Activated CD4-positive, CD25-positive, alpha-beta regulatory T cell treated with anti-CD3 and anti-CD28 coated beads, Interleukin-2, amount 50 U/mL, for 24 hours (primary cell): ENCODE data around the gene SAG.
A peak's percentile ranks its signal among the peaks of the same experiment; 100 is the strongest.

ENCODE experiments used
- ATAC-seq, 2 donors: fragments of 150-1000 bp; cut with Tn5 transposase; one replicate each; pipeline ENCODE4 v1.10.0; 2021; ENCODE audit warnings: mild to moderate bottlenecking in 1 of 2, moderate library complexity in 1 of 2

SAG gene

DNA sequence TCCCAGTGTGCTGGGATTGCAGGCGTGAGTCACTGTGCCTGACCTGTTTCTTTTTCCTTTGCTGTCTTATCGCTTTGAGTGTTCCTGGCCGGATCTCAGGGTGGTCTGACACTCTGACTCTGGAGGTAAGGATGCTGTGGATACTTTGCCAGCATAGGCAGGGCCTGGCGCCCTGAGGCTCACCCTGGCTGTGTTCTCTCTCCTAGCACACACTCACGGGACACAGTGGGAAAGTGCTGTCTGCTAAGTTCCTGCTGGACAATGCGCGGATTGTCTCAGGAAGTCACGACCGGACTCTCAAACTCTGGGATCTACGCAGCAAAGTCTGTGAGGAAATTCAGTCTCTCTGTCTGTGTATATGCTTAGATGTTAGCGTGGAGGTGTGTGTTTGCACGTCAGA, 18.0 kb upstream of the SAG start:
- ATAC-seq, result no peak

DNA sequence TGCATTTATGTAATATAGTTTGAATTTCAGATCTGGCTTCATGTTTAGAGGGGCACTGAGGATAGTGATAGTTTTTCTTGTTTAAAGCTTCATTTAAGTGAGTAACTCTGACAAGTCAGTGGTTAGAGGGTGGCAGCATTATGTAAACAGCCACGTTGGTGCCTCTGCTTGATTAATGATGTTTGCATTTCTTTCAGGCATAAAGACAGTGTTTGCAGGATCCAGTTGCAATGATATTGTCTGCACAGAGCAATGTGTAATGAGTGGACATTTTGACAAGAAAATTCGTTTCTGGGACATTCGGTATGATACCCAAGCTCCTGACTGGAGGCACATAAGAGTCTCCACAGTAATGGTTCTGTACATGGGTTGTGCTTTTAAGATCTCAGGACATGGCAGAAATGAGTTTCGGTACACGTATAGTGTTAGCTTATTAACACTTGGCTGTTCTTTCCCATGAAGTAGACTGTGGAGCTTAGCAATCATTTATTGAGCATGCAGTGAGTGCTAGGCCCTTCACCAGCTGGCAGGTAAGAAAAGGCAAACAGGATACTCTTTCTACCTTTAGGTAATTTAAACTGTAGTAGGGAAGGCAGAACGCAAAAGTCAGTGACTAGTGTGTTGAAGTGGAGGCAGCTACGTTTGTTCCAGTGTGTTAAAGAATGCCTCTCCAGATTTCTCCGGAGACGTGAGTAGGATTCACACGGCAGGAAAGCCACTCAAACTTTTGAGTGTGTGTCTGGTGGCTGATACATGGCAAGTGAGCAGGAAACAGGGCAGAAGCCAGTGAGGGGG, 17.4 kb upstream of the SAG start:
- no peak for ATAC-seq

DNA sequence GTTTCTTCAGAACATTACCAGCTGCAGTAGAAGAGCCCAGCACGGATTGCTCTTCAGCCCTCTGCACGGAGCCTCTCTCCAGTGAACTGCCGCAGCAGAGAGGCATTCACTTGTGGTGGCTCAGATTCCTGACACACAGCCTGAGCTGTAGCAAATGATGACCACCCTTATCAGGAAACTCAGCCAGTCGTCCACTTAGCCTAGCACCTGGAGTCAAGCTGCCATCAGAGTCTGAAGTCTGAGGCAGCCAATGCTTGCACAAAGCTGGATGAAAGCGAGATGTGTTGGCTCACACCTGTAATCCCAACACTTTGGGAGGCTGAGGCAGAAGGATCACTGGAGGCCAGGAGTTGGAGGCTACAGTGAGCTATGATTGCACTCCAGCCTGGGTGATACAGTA, 11.7 kb upstream of the SAG start:
- no peak for ATAC-seq

DNA sequence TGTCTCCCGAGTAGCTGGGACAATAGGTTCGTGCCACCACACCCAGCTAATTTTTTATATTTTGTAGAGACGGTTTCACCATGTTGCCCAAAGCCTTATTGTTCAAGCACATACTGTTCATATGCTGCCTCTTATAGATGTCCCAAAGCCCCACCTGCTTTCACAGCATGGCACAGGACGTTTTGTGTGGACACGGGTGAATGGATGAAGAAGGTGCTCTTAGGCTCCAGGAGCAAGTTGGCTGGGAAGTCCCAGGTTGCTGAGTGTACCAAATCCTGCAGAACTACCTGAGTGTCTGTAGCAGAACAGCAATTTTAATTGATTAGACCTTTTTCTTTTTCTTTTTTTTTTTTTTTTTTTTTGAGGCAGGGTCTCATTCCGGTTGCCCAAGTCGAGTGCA, 10.5 kb upstream of the SAG start:
- ATAC-seq, result no peak

DNA sequence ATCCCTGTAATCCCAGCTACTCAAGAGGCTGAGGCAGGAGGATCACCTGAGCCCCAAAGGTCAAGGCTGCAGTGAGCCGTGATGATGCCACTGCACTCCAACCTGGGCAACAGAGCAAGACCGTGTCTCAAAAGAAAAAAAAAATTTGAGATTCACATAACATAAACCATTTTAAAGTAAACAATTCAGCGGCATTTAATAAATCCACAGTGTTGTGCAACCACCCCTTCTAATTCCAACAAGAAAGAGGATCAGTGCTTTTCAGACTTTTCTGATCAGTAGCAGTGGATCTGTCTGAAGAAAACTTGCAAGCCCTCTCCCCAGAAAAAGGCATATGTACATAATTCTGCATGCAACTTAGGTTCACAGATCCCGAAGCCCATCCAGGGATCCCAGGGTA, 7.2 kb upstream of the SAG start:
- no peak for ATAC-seq

DNA sequence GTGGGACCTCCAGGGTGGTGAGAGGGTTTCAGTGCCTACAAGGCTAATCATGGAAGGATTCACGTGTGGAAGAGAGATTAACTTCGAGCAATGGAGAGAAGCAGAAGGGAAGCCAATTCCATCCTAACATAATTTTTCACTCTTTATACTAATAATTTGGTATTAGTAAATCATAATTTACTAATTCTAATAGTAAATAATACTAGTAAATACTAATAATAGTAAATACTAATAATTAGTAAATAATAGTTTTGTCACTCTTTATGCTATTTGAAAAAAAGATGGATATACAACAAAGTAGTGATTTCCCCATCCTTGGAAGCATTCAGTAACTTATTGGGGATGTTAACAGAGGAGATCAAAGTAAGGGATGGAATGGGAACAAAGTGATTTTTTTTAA, 6.4 kb upstream of the SAG start:
- no peak for ATAC-seq

DNA sequence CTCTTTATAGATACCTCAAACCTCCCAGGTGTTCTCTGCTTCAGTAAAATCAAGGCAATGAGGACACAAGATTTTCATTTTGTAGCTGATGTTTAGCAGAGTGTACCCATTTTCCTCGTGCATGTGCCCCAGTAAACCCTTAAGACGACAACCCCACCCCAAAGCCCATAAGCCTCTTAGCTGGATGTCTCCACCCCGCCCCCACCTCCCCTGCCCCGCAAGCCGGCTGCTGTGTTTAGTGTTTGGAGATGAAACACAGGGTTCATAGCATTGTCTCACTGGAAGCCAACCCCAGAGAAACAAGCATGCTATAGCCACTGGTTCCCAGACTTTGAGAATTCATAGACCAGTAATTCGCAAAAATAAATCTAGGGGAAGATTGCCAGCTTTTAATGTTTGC, 5.8 kb upstream of the SAG start:
- no peak for ATAC-seq

DNA sequence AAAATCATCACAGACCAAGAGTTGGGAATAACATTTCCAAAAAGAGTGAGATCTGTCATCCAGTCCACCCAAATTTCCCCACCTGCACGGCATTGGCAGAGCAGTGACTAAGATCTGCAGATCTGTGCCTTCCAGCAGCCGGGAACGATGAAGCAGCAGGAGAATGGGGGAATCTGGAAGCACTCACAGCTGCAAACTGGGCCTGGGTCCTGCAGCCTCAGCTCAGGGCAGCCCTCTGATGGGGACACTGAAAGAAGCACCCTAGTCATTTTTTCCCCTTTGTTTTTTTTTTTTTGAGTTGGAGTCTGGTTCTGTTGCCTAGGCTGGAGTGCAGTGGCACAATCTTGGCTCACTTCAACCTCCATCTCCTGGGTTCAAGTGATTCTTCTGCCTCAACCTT, 4.4 kb upstream of the SAG start:
- no peak for ATAC-seq

DNA sequence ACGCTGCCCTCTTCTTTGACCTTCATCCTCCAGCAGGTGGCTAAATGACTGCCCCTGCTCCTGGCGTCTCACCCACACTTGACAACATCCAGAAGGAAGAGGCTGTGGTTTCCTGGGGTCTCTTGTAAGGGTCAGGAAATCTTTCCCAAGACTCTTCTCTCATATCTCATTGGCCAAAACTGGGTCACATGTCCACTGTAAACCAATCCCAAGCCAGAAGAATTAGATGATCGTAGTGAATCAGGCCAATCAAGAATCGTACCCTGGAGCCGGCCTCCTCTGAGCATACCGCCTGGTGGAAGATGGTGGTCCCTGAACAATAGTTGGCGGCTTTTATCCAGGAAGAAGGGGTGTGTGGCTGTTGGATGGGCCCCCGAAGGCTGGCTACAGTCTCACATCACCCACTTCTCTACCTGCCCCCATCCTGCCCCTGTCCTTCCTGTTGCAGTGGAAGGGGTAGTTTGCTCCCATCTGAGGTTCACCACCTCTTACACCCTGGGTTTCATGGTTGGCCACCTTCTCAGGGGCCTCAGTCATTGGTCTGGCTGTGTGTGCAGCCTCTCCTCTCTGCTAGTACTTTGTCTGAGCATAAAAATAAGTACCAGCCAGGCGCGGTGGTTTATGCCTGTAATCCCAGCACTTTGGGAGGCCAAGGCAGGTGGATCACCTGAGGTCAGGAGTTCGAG, 3.8 kb downstream of the SAG start:
- ATAC-seq, result no peak

DNA sequence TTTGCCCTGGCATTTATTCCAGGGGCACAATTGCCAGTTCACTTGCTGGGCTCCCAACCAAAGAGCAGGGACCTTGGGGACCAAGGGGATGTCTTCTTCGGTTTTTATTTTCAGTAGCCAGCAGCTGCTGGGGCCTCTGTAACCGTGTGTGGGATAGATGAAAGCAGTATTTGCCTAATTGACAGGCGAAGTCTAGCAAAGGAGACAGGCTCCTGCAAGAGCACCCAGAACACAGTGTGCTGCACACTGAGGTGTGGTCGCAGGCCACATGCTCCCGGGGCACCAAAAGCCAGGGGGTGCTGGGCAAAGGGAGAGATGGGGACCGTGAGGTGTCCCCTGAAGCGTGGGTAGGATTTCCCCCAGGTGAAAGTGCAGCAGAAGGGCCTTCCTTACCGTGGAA, 5.3 kb downstream of the SAG start:
- no peak for ATAC-seq

DNA sequence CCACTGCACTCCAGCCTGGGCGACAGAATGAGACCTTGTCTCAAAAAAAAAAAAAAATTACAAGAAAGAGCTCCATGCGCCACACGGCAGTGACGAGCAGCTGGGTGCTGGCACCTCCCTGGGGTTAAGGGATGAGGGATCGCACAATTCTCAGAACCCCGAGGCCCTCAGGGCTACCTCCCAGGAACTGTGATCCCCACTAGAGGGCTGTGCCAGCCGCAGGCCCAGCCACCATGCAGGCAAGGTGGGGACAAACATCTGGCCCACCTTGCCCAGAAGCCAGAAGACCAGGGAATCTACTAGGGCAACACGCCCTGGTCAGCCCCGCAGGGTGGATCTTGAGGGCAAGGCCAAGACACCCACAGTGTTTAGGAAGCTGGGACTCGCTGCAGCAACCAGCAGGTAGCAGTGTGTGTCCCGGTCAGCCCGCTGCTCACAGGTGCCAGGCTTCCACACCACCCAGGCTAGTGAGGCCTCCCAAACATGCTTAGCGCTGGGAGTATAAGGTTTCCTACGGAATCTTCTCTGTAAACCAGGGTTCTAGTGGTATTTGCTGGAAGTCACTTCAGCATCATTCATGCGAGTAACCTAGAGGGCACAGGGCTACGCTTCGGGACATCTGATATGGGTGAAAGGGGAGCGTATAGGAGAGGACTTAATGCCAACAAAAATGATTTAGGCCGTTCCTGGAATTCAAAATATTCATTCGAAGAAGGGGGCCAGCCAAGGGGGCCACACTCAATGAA, 6.7 kb downstream of the SAG start:
- ATAC-seq, result no peak

DNA sequence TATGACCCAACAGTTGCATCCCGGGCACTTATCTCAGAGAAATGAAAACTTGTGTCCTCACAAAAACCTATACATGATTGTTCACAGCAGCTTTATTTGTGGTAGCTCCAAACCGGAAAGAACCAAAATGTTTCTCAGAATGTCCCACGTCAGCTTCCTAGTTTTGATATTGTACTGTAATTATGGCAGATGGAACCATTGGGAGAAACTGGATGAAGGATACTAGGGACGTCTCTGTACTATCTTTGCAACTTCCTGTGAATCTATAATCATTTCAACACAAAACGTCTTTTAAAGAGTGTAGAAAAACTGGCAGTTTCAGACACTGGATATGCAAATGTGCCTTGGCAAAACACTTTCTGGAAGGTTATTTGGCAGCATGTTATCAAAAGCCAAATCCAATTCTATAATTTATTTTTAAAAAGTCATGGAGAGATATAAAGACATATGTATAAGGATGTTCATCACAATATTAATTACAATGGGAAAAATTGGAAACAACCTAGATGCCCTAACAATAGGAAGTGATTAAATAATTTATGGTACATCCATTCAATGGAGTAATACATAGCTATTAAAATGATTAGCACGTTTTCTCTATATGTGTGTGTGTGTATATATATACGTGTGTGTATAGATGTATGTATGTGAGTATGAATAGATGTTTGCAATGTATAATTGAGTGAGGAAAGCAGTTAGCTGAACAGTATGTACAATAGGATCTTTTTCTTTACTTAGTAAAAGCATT, 9.8 kb downstream of the SAG start:
- ATAC-seq, result no peak

DNA sequence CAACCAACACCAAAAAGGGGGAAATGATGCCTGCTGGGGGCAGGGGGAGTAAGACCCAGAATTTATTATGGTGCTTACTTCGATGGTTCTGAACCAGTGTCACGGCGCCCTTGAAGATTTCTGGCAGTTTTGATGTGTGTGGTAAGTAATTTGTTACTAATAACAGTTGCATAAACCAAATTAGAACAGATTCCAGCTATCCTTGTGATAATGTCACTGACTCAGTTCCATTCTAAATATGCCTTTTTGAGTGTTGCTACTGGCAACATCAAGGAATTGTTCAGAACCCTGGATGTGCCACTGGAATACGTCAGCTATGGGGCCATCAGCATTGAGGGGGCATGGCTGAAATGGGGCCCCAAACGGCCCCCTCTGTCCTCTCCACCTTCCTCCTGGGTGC, 11.6 kb downstream of the SAG start:
- no peak for ATAC-seq

DNA sequence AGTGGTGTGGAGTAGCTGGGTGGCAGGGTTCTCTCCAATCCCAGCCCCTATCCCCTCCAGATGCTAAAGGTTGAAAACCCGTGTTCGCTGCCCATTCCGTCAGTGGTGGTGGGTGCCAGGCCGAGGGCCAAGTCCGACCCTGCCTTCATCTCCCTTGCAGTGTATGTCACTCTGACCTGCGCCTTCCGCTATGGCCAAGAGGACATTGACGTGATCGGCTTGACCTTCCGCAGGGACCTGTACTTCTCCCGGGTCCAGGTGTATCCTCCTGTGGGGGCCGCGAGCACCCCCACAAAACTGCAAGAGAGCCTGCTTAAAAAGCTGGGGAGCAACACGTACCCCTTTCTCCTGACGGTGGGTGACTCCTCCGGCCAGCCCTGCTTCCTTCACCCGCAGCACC, 12.9 kb downstream of the SAG start:
- ATAC-seq, result no peak

DNA sequence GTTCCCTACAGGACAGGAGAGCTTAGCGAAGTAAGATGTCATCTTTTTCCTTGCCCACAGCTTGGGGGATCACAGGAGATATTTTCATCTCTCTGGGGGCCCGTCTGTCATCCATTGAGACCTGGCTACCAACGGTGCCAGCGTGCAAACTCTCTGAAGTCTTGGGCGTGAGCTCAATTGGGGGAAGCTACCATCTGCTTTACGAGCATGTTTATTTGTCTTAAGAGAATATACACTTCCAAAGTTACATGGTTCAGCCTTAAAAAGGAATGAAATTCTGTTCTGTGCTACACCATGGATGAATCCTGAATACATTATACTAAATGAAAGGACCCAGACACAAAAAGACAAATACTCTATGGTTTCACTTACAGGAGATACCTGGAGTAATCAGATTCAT, 13.6 kb downstream of the SAG start:
- ATAC-seq, result no peak

DNA sequence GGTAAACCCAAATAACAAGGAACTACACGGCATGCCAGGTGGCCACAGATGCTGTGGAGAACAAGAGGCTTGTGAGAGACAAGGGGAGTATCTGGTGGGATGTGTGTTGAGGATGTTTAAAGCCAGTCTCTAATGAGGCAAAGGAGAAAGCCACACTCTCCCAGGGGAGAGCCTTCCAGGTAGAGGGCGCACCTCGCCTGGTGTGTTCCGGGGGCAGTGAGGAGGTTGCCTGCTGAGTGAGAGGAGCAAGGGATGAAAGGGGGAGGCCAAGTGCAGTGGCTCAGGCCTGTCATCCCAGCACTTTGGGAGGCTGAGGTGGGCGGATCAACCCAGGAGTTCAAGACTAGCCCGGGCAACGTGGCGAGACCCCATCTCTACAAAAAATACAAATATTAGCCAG, 16.2 kb downstream of the SAG start:
- no peak for ATAC-seq

DNA sequence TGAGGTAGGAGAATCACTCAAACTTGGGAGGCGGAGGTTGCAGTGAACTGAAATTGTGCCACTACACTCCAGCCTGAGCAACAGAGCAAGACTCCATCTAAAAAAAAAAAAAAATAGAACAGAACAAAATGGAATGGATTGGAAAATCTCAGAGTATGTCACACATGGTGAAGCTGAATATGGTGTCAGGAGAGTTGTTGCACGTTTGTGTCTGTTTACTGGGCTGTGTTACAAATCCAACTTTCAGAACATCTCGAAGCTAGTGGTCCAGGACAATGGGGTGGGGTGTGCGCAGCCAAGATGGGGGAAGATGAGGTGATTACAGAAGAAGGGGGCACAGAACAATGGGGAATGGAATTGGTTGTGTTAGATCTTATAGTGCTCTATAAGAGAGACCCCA, 17.6 kb downstream of the SAG start:
- no peak for ATAC-seq

DNA sequence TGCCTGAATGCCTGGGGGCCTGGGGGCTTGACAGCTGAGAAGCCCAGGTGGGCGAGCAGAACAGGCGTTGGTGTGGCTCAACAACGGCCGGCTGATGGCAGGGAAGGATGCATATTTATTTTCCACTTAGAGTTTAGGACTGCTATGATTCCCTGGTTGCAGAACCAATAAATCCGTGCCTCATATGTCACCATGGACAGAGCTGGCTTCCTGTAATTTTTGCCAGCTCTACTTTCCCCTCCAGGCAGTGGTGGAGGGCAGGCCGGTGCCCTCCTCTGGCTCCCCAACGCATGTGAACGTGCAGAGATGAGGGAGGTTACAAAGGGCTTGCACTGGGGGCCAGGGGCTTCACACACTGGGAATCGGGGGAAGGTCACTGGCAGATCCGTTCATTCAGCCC, 18.2 kb downstream of the SAG start:
- ATAC-seq, result no peak

DNA sequence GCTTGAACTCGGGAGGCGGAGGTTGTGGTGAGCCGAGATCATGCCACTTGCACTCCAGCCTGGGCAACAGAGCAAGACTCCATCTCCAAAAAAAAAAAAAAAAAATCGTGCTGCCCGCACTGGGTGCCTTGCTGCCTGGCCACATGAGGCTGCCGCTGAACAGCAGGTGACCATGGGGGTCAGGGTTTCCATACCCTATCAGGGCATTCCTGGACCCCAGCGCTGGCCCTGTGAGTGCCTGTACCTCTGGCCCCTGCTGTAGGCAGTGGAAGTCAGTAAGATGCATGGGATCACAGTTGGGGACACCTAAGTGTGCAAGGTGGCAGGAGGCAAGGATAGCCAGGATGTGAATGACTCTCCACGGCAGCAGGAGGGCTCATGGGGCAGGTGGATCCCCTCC, 18.9 kb downstream of the SAG start:
- ATAC-seq, result no peak

DNA sequence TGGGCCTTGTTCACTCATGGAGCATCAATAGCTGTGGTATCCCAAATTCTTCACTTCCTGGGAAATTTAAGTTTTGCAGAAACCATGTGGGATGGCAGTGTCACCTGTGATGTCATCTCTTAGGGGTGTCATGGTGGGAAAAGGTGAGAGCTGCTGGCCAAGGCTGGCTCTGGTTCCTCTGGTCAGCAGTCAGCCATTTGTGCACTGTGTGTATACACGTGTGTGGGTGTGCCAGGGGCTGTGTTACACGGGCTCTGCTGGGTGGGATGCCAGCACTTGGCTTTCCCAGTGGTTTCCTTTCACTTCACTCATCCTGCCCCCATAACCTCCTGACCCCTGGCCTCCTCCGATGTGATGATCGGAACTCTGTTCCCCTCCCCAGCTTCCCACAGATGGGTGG, 21.3 kb downstream of the SAG start:
- no peak for ATAC-seq

DNA sequence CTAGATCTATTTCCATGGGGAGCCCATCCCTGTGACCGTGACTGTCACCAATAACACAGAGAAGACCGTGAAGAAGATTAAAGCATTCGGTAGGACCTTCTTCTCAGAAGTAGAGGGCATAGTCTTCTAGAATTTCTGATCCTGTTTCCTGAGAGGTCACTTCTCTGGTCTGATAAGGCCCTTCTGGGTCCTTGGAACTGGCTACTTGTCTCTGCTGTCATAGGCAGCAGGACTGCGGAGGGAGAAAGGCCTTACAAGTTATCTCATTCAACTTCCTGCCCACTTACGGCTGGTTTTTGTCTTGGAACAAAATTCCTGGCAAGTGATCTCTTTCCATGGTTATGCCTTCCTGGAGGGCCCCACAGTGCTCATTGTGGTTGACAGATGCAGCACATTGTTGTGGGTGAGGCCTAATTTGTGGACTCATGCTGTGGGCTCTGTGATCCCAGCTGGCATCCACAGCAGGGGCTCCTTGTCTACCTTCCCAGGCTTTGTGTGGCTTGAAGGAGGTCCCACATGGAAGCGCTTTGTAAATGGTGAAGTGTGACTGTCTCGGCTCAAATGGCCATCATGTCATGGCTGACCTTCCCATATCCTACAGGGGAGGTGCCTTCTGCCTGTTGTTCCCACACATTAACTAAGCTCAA, 22.0 kb downstream of the SAG start:
- no peak for ATAC-seq

DNA sequence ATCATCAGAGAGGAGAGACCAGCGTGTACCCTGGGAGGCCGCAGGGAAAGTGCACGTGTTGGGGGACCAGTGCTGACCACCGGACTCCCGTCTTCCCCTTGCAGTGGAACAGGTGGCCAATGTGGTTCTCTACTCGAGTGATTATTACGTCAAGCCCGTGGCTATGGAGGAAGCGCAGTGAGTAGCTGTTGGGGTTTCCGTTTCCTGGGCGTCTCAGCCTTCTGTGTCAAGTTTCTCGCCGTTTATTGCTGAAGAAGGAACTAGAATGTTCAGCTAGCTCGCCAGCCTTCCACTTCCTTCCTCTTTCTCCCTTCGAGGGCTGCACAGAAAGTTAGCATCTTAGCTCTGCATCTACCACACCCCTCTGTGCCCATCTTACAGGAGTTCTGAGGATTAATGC, 23.9 kb downstream of the SAG start:
- ATAC-seq, result peak; percentile 87 to 92

DNA sequence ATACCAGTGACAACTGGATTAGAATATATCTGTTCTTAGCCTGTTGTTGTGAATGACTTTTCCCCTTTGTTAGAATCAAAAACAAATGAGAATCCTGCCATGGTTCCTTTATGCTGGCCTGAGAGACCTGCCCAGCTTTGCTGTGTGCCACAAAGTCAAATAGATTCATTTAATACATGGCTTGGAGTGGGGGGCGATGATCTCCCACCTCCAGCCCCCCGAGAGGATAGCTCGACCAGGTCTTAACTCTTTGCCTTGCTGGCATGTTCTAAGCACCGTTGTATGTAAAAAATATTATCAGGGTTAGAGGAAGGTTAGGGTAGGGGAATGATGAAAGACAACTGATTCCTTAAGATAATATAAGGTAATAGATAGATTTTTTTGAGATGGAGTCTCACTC, 24.5 kb downstream of the SAG start:
- no peak for ATAC-seq
